Fibroblast of lung (primary cell): ENCODE results near the gene CXCL13. TPM values are rescaled to one million over a fixed set of nuclear protein-coding genes. Genes with fewer than 3 reads are reported as not detected.

Experiments
- DNase-seq, 2 donors: peaks; one replicate each; pipeline versions ENCODE4 v3.0.0 to v3.0.0-alpha.2; 2010; ENCODE audit warnings: low read depth in 2 of 2
- H2AFZ ChIP-seq: 2 replicates; pipeline ENCODE4 v1.5.1; 2012; ENCODE audit warnings: low read length, control low read depth, inconsistent platforms
- H3K27ac ChIP-seq: 2 replicates; pipeline ENCODE4 v1.5.1; 2011; ENCODE audit warnings: low read length, control low read depth; ENCODE audit not compliant: insufficient read depth
- H3K27me3 ChIP-seq: 2 replicates; pipeline ENCODE4 v1.5.1; 2011; ENCODE audit warnings: mild to moderate bottlenecking, low read length; ENCODE audit not compliant: control insufficient read depth, insufficient read depth
- H3K36me3 ChIP-seq: 2 replicates; pipeline ENCODE4 v1.5.1; 2011; ENCODE audit warnings: low read length; ENCODE audit not compliant: control insufficient read depth, insufficient read depth
- H3K4me1 ChIP-seq: 2 replicates; pipeline ENCODE4 v1.5.1; 2011; ENCODE audit warnings: low read length; ENCODE audit not compliant: control insufficient read depth, insufficient read depth; ENCODE audit errors: extremely low read depth
- H3K4me2 ChIP-seq: 2 replicates; pipeline ENCODE4 v1.5.1; 2011; ENCODE audit warnings: low read length, control low read depth; ENCODE audit not compliant: insufficient read depth; ENCODE audit errors: extremely low read depth
- H3K4me3 ChIP-seq, 4 experiments: fragments of 200-600 bp in 1 of 4; sonication (generic) in 1 of 4; replicated peaks in 1 of 4; 2 replicates each; pipeline ENCODE4 v1.5.1; 2011 to 2016; ENCODE audit warnings: low read length in 4 of 4, low read depth in 3 of 4, mild to moderate bottlenecking in 3 of 4, control low read depth in 2 of 4, inconsistent platforms in 1 of 4, mixed read lengths in 1 of 4; ENCODE audit not compliant: insufficient read depth in 1 of 4; ENCODE audit errors: control extremely low read depth in 1 of 4
- H3K79me2 ChIP-seq: 2 replicates; pipeline ENCODE4 v1.5.1; 2012; ENCODE audit warnings: mild to moderate bottlenecking, low read length, inconsistent platforms; ENCODE audit not compliant: control insufficient read depth, insufficient read depth
- H3K9ac ChIP-seq: 2 replicates; pipeline ENCODE4 v1.5.1; 2011; ENCODE audit warnings: mild to moderate bottlenecking, low read length, control low read depth; ENCODE audit not compliant: insufficient read depth
- H3K9me3 ChIP-seq: 2 replicates; pipeline ENCODE4 v1.5.1; 2012; ENCODE audit warnings: low read depth, low read length; ENCODE audit not compliant: control insufficient read depth, insufficient read depth
- H4K20me1 ChIP-seq: 2 replicates; pipeline ENCODE4 v1.5.1; 2011; ENCODE audit warnings: low read length; ENCODE audit not compliant: control insufficient read depth, insufficient read depth; ENCODE audit errors: extremely low read depth
- EZH2 ChIP-seq: IDR thresholded peaks from 2 replicates; pipeline ENCODE4 v1.5.1; 2012; ENCODE audit warnings: low read length, control low read depth, mild to moderate bottlenecking; ENCODE audit errors: missing control alignments
- polyA plus RNA-seq, 2 donors: library from polyadenylated mRNA; depleted of rRNA in 1 of 2; stranded (reverse) in 1 of 2; unstranded in 1 of 2; fragments of >200 nt; gene quantifications; 2 replicates each; pipeline ENCODE4 v1.2.1, GENCODE V29; 2011 to 2012; ENCODE audit warnings: missing spikeins in 1 of 2
- total RNA-seq: library from RNA; depleted of rRNA; stranded (reverse); fragments of >200 nt; gene quantifications from 2 replicates; pipeline ENCODE4 v1.2.1, GENCODE V29; 2014
- TF ChIP-seq, protein P1 (sequence below), 2 donors: IDR thresholded peaks in 1 of 2; conservative IDR thresholded peaks in 1 of 2; 1 replicate in 1 of 2; 2 replicates in 1 of 2; pipeline ENCODE4 v1.5.1; 2011 to 2012; ENCODE audit warnings: low read length in 2 of 2, control low read depth in 1 of 2, inconsistent platforms in 1 of 2, low read depth in 1 of 2, mild to moderate bottlenecking in 1 of 2

CXCL13 gene
- total and polyA plus RNA-seq, 2 donors (not counting 1 experiment from before 2014, with no cell fraction given) = not detected

- H4K20me1 ChIP-seq = no peaks in the 10 kb centered on the region
- H3K36me3 ChIP-seq = no peaks in the 10 kb centered on the region
These were observed 24.3 kb downstream of the CXCL13 start for GRCh38 chr4:77629885-77630284.

GRCh38 chr4:77631276-77631675, 25.7 kb downstream of the CXCL13 start:
- H2AFZ ChIP-seq = no peak overlapping the region
- no peak overlapping the region for H3K27ac ChIP-seq
- no peaks in the 10 kb centered on the region for H3K4me1 ChIP-seq
- no peaks in the 10 kb centered on the region for H3K36me3 ChIP-seq
- no peak overlapping the region for H3K4me3 ChIP-seq
- H3K9ac ChIP-seq = no peak overlapping the region
- no peaks in the 10 kb centered on the region for H3K9me3 ChIP-seq
- no peak overlapping the region for H3K4me2 ChIP-seq
- no peak for DNase-seq
- H4K20me1 ChIP-seq = no peaks in the 10 kb centered on the region
- TF ChIP-seq, protein P1, sequence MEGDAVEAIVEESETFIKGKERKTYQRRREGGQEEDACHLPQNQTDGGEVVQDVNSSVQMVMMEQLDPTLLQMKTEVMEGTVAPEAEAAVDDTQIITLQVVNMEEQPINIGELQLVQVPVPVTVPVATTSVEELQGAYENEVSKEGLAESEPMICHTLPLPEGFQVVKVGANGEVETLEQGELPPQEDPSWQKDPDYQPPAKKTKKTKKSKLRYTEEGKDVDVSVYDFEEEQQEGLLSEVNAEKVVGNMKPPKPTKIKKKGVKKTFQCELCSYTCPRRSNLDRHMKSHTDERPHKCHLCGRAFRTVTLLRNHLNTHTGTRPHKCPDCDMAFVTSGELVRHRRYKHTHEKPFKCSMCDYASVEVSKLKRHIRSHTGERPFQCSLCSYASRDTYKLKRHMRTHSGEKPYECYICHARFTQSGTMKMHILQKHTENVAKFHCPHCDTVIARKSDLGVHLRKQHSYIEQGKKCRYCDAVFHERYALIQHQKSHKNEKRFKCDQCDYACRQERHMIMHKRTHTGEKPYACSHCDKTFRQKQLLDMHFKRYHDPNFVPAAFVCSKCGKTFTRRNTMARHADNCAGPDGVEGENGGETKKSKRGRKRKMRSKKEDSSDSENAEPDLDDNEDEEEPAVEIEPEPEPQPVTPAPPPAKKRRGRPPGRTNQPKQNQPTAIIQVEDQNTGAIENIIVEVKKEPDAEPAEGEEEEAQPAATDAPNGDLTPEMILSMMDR (conservative IDR thresholded peaks at IDR 0.05 in 1 of 2, IDR thresholded peaks at IDR 0.05 in 1 of 2; ENCODE audit: low read depth in 1 of 2, low read length in 2 of 2) = no peak
- no peak for TF ChIP-seq EZH2
- no peaks in the 10 kb centered on the region for H3K79me2 ChIP-seq
- no peaks in the 10 kb centered on the region for H3K27me3 ChIP-seq

More at GRCh38 chr4:77629885-77630284, 24.3 kb downstream of the CXCL13 start:
- H3K4me3 ChIP-seq = no peak overlapping the region
- no peaks in the 10 kb centered on the region for H3K9me3 ChIP-seq
- no peaks in the 10 kb centered on the region for H3K79me2 ChIP-seq
- H3K27me3 ChIP-seq = no peaks in the 10 kb centered on the region
- H3K4me2 ChIP-seq = no peak overlapping the region
- H3K9ac ChIP-seq = no peak overlapping the region
- no peak overlapping the region for H2AFZ ChIP-seq
- TF ChIP-seq, protein P1 (conservative IDR thresholded peaks at IDR 0.05 in 1 of 2, IDR thresholded peaks at IDR 0.05 in 1 of 2; ENCODE audit: low read depth in 1 of 2, low read length in 2 of 2) = no peak
- TF ChIP-seq EZH2 = no peak
- H3K4me1 ChIP-seq = no peaks in the 10 kb centered on the region
- DNase-seq = no peak
- no peak overlapping the region for H3K27ac ChIP-seq

GRCh38 chr4:77634132-77634785, 28.6 kb downstream of the CXCL13 start:
- H3K4me3 ChIP-seq = no peak overlapping the region
- no peaks in the 10 kb centered on the region for H3K36me3 ChIP-seq
- H3K27ac ChIP-seq = no peak overlapping the region
- H3K4me2 ChIP-seq = no peak overlapping the region
- H3K9me3 ChIP-seq = no peaks in the 10 kb centered on the region
- no peaks in the 10 kb centered on the region for H3K4me1 ChIP-seq
- no peak overlapping the region for H3K9ac ChIP-seq
- no peaks in the 10 kb centered on the region for H4K20me1 ChIP-seq
- no peak overlapping the region for H2AFZ ChIP-seq
- no peaks in the 10 kb centered on the region for H3K79me2 ChIP-seq
- DNase-seq = no peak
- TF ChIP-seq, protein P1 (conservative IDR thresholded peaks at IDR 0.05 in 1 of 2, IDR thresholded peaks at IDR 0.05 in 1 of 2; ENCODE audit: low read depth in 1 of 2, low read length in 2 of 2) = no peak
- TF ChIP-seq EZH2 = no peak
- H3K27me3 ChIP-seq = no peaks in the 10 kb centered on the region
